Kidney glomerular epithelial cell (primary cell): Measurements from ENCODE around the gene APBA3.
A peak's percentile ranks its signal among the peaks of the same experiment; 100 is the strongest.
"Not testable (repeated sequence)": the region's sequence is repeated elsewhere in the genome, so short reads cannot be mapped to it uniquely, and the experiment has no call there.

Experiments
- DNase-seq: peaks from one replicate; lab custom pipeline; 2025; lab: John Stamatoyannopoulos, UW

Gene APBA3

DNA sequence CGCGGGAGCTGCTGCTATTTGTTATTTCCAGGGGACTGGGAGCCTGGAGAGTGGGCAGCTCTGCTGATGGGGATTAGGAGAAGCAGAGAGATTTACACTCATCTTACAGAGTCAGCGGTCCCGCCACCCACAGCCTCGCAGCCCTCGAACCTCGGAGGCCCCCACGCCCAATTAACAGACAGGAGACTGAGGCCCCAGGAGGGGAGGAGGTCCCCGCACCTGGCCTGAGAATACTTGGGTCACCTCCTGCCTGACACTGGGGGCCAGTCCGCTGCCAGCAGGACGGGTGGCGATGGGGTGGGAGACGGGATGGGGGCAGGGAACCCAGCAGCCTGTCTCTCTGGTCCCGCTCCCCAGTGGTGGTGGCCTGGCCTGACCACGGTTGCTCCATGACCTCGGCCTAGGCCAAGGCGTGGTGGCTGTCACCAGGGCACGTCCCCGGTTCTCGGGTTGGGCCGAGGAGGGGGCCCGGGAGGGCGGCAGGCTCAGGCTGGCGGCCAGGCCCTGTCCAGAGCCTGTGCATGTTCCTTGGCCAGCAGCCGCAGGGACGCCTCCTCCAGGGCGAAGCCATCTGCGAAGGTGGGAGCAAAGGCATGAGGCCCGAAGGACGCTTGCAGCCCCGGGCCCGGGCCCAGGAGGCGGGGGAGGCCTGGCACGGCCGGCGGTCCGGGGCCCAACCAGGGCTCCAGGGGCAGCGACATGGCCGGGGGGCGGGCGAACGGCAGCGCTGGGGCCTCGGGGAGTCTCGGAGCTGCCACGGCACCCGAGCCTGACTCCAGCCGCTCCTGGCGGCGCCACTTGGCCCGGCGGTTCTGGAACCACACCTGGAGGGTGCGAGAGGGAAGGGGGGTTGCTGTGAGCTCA is 8.9 kb upstream of the APBA3 start:
- no peak for DNase-seq

DNA sequence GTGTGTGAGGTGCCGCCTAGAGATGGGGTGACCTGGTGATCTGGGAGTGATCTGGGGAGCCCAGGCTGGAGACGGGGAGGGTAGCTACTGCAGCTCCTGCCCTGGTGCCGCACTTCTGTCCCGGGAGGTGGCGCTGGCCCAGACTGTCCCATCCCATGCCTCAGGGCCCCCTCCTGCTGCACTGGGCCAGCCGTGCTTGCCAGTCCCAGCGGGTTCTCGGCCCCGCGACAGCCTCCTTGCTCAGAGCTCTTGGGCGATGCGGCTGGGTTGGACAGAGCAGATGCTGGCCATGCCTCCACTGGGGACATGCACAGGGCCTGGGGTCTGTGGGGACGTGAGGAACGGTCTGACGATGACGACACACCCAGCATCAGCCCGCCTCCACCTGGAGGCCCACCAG is 8.0 kb upstream of the APBA3 start:
- no peak for DNase-seq

DNA sequence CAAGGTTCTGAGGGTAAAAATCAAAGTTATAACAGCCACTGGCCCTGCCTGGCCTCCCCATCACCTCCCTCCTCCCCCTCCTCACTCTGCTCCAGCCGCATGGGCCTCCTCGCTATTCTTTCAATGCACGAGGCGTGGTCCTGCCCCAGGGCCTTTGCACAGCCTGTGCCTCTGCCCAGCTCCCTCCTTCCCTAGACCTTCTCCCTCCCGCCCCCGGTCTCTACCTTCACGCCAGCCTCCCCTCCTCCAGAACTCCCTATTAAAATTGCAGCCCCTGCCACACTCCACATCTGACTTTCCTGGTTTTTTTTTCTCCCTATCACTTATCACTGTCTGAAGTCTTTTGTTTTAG is 7.2 kb upstream of the APBA3 start:
- DNase-seq, result no peak

DNA sequence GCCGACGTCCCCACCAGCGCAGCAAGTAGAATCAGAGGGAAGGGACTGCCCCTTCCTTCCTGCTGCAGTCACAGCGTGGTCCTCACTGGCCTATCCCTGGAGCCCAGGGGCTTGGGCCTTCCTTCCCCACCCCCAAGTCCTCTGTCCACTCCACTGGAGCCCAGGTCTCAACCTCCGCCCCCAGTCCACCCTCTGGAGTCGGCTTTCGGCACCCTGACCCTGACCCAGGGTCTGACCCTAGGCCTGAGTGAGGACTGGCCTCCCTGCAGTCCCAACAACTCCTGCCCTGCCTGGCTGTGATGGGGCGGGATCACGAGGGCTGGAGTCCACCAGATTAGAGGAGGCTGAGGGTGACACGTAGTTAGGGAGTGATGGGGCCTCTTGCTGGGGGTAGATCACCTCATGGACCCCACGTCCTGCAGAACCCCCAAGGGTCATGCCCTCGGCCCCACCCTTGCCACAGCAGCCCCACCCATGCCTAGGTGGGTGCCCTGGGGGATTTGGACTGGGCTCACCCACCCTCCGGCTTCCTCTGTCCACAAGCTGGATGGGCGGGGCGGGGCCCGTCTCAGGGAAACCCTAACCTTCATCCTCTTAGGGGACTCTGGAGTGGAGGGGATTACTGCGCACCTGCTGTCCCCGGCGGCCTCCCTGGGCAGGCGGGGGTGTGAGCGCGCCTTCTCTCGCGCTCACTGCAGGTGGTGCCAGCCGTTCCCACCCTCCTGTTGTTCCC is 6.7 kb upstream of the APBA3 start:
- DNase-seq, result no peak

DNA sequence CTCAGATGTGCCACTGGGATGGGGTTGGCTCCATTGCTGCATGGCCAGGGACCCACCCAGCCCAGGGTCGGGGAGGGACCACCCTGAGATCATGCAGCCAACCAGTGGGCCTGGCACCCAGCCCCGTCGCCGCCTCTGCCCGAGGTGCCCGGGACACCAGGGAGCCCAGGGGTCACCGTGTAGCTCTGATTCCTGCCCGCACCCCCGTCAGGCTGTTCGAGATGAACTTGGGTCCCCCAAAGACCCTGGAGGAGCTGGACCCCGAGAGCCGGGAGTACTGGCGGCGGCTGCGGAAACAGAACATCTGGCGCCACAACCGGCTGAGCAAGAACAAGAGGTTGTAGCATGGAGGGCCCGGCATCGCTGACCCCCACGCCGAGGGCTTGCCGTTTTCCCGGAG is 5.6 kb upstream of the APBA3 start:
- no peak for DNase-seq

DNA sequence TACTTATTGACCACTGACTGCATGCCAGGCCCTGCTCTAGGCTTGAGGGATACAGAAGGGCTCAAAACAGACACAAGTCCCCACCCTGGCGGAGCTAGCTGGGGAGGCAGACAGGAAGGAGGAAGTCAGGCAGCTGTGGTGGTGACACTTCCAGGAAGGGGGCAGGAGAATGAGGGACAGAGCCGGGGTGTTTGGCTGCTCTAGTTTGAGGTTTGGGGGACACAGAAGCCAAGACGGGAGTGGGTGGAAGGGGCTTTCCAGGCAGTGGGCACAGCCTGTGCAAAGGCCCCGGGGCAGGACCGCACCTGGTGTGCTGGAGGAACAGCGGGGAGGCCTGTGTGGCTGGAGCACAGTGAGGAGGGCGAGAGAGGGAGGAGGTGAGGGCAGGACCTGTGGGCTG is 5.0 kb upstream of the APBA3 start:
- no peak for DNase-seq

DNA sequence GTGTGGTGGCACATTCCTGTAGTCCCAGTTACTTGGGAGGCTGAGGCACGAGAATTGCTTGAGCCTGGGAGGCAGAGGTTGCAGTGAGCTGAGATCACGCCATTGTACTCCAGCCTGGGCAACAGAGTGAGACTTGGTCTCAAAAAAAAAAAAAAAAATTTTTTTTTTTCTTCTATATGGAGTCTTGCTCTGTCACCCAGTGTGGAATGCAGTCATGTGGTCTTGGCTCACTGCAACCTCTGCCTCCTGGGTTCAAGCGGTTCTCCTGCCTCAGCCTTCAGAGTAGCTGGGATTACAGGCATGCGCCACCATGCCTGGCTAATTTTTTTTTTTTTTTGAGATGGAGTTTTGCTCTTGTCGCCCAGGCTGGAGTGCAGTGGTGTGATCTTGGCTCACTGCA is 4.3 kb upstream of the APBA3 start:
- DNase-seq, result not testable (repeated sequence)

DNA sequence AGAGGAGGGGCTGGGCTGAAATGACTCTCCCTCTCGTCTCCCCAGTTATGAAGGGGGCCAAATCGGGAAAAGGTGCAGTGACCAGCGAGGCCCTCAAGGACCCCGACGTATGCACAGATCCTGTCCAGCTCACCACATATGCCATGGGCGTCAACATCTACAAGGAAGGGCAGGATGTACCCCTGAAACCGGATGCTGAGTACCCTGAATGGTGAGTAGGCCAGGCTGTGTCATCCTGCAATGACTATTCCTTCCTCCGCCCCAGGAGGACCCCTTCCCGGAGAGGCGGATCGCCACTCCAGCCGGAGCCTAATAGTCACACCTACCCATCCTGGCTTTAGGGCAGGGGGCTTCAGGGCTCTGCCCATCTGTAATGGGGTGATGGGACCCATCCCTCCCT is 3.6 kb upstream of the APBA3 start:
- DNase-seq, result no peak

DNA sequence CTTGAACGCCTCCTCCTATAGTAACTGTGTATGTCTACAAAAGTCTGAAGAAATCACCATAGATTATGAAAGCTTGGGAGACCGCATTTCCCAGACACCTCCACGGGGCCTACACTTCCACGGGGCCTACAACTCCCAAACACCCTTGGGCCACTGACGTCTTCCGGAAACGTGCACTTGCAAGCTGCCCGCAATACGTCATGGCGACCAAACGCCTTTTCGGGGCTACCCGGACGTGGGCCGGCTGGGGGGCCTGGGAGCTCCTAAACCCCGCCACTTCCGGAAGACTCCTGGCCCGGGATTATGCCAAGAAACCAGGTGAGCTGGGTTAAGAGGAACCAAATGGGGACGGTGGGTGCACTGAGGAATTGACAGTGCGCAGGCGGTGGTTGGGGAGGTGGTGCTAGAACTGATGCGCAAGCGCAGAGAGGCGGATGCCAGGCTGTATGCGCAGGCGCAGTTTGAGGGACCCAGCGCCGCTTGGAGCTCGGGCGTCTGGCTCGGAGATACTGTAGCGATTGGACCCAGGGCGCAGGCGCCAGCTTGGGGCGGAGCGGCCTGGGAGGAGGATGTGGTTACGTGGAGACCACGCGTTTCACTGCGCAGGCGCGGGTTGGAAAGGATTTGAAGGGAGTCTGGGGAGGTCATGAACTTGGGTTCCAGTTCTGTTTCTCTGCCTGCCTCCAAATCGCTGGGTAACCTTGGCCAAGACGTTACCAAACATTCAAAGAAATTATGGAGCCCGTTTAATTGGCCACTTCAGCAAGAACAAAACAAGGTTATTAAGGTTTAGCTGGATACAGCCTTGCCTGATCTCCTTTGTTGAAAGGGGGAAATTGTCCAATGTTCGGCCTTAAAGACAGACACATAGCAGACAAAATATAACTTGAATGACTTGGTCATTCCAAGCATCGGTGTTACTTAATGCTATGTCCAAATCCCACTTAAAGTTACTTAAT is 1.3 kb upstream of the APBA3 start, which contains the start of gene MRPL54:
MRPL54 (plus strand) TSS at position 182 of the 959 bp plus-strand sequence; CDS start at position 201, 19 bp downstream.
- DNase-seq, result peak; percentile 99

DNA sequence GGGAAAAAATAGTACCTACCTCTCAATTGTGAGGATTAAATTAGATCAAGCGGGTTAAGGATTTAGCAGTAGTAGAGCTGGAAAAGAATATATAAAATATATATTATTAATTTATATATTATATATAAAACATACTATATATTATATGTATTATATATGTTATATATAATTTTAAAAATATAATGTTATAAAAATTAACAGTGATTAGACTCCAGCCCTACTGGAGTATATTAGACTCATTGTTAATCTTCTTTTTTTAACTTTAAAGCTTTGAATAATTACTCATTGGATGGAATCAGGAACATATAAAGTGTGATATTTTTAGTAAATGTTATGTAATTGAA is 610 bp upstream of the APBA3 start:
- no peak for DNase-seq

DNA sequence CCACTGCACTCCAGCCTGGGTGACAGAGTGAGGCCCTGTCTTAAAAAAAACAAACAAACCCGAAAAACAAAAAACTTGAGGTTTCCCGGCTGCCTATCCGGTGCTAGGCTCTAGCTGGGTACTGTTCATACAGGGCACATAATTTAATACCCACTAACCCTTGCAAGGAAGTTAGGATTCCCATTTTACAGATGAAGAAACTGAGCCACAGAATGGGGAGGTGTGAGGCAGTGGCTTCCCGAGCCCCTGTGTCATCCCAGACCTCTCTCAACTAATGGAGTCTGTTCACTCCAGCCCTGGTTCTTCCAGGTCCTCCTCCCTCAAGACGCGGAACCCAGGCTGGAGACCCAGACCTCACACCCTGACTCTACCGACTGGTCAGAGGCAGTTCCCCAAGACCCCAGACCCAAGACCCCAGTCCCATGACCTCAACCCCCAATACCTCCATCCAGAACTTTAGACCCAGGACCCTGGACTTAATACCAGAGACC is 576 bp downstream of the APBA3 start:
- DNase-seq, result no peak

DNA sequence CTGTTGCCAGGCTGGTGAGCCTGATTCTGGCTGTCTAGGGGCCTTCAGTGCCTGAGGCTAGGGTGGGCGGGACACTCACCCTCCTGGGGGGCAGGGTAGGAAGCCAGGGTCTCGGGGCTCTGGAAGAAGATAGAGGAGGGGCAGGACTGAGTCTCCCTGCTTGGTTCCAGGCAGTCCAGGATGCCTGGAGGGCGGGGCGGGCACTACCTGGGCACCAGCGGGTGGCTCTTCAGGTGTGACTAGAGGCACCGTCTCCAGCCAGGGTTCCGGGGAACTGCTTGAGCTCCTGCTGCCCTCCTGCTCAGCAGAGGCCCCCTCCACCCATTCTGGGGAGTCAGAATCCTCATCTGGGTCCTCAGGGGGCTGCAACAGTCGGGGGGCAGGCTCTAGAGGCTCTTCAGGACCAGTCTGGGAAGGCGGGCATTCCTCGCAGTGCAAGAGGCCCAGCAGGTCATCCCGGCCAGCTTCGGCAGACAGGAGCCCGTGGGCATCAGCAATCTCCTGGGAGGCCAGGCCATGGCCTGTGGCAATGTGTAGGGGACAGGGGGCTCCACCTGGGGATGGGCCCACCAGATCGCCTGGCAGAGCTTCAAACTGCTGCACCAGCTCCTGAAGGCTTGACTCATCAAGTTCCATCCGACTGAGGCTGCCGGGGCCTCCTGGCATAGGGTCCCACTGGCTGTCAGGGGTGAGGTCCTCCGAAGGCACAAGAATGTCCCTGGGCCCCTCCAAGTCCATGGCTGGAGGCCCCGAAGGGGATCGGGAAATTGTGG is 1.8 kb downstream of the APBA3 start:
- no peak for DNase-seq

DNA sequence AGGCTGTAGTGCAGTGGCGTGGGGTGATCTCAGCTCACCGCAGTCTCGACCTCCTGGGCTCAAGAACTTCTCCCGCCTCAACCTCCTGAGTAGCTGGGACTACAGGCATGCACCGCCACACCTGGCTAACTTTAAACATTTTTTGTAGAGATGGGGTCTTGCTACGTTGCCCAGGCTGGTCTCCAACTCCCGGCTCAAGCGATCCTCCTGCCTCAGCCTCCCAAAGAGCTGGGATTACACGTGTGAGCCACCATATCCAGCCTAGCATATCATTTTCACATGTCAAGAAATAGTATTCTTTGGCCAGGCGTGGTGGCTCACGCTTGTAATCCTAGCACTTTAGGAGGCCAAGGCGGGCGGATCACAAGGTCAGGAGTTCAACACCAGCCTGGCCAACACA is 3.2 kb downstream of the APBA3 start:
- not testable (repeated sequence) for DNase-seq

DNA sequence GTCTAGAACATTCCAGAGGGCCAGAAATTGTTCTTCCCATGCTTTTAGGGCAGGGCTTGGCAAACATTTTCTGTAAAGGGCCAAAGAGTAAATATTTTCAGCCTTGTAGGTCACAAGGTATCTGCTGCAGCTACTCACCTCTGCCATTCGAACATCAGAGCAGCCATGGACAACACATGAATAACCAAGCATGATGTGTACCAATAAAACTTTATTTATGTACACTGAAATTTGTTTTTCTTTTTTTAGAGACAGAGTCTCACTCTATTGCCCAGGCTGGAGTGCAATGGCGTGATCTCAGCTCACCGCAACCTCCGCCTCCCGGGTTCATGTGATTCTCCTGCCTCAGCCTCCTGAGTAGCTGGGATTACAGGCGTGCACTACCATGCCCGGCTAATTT is 3.8 kb downstream of the APBA3 start:
- not testable (repeated sequence) for DNase-seq

DNA sequence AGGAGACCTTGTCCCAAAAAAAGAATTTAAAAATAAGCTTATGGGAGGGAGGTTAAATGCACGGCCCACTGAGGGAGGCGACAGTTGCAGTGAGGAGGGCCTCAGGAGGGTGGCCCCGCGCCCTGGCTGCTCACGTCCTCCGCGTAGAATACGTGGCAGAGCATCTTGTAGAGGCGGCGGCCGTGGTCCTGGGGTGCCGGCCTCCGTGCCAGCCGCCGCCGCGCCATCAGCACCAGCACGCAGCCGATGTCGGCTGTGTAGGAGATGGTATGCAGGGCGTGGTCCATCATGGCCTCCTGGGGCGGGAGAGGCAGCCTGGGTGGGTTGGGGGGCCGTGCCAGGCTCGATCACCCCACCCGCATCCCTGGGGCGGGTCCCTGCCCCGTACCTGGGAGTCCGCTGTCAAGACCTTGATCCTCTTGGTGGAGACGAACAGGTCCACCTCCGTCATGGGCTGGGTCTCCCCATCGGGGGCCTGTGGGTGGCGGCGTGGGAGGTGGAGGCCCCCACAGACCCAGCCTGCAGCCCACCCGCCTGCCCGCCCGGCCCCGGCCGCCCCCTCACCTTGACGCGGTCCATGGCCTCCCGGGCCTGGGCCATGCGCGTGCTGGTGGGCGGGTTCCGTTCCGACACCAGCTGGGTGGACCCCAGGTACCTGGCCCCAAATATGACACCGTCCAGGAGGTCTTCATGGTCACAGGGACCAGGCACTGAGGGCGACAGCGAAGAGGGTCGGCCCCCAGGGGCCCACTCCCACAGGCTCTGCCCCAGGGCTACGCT is 7.7 kb downstream of the APBA3 start:
- no peak for DNase-seq

DNA sequence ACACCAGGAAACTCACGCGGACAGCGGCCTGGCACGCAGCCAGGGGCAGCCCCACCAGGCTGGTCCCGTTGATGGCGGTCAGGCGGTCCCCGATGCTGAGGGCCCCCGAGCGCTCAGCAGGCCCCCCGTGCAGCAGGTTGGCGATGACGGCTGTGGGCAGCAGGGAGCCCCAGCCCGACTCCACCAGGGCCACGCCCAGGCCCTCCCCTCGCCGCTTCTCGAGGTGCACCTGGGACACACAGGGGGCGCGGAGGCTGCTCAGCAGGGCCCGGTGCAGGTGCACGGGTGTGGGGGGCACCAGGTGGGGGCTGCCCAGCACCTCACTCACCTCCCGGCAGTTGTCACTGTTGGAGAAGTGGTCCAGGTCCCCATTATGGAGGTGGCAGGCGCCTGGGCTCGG is 9.0 kb downstream of the APBA3 start:
- DNase-seq, result no peak

DNA sequence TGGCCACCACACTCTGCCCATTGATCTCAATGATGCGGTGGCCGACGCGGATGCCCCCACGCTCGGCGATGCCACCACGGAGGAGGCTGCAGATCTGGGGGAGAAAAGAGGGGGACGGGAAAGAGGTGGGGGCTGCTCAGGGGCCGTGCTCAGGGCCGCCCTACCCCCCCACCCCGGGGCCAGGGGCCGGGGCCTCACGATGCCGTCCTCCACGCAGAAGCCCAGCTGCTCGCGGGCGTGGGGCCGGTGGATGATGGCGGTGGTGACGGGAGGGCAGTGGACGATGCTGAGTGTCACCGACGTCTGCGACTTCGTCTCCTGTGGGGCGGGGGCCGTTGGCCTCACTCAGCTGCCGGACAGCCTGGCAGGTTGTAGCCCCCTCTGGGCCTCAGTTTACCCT is 10.3 kb downstream of the APBA3 start:
- DNase-seq, result no peak

DNA sequence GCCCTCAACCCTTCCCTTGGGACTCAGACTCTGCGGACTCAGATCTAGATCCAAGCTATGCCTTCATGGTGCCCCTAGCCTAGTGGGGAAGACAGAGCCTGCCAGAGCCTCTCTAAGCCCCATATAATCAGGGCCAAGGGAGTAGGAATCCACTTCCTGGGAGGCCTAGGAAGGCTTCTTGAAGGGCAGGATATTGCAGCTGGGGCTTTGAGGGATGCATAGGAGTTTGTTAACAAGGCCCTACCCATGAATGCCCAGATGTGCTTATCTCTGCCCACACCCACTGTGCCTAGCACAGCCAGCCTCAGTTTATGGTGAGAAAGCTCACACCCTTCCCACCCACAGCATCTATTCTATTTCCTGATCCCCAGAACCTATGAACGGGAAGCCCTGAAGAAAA is 11.3 kb downstream of the APBA3 start:
- DNase-seq, result no peak

DNA sequence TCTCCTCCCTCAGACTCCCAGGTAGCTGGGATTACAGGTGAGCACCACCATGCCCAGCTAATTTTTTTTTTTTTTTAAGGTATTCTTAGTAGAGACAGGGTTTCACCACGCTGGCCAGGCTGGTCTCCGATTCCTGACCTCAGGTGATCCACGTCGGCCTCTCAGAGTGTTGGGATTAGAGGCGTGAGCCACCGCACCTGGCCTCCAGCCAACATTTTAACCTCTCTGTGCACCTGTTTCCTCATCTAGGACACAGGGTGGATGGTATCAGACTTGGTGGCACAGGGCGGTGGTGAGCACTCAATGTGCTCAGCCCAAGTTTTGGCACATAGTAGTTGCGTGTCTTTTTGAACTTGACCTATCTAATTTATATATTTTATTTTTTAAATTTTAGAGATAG is 12.5 kb downstream of the APBA3 start:
- DNase-seq, result no peak

DNA sequence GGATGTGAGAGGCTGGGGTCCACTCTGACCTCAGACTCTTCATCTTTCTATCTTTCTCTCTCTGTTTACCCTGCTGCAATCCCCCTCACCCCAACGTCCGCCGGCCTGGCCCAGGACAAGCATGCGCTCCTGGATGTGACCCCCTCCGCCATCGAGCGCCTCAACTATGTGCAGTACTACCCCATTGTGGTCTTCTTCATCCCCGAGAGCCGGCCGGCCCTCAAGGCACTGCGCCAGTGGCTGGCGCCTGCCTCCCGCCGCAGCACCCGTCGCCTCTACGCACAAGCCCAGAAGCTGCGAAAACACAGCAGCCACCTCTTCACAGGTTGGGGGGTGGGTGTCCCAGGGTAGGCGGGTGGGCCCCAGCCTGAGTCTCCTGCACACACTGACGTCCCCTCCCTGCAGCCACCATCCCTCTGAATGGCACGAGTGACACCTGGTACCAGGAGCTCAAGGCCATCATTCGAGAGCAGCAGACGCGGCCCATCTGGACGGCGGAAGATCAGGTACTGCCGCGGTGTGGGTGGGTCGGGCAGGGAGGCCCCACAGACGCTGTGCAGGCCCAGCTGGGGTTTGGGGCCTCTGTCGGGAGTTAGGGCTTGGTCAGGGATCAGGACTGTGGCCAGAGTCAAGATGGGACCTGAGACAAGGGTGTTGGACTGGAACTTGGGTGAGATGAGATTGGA is 15.0 kb downstream of the APBA3 start:
- DNase-seq, result no peak
